WTC11 (cell line): ENCODE results near the gene SH3BGR.

Experiments
- ATF3 ChIP-seq: sonication (generic); formaldehyde crosslinking; conservative IDR thresholded peaks from 2 replicates; pipeline ENCODE4 v1.8.1; 2022; ENCODE audit warnings: mild to moderate bottlenecking, missing genetic modification reagents
- CTCF ChIP-seq: fragments of 200-600 bp; IDR thresholded peaks from 2 replicates; pipeline ENCODE4 v1.8.0; 2022; ENCODE audit warnings: antibody characterized with exemption
- E2F1 ChIP-seq: sonication (generic); formaldehyde crosslinking; IDR thresholded peaks from 2 replicates; pipeline ENCODE4 v1.8.0; 2022; ENCODE audit warnings: mild to moderate bottlenecking, missing genetic modification reagents
- PREB ChIP-seq: sonication (generic); formaldehyde crosslinking; IDR thresholded peaks from 2 replicates; pipeline ENCODE4 v1.8.1; 2022; ENCODE audit warnings: mild to moderate bottlenecking, missing genetic modification reagents, moderate library complexity, borderline replicate concordance
- ZNF121 ChIP-seq: sonication (generic); formaldehyde crosslinking; IDR thresholded peaks from 2 replicates; pipeline ENCODE4 v1.8.0; 2023; ENCODE audit warnings: missing genetic modification reagents

GRCh38 chr21:39555911-39556590 is 104.3 kb downstream of the SH3BGR start:
- TF ChIP-seq E2F1 (CRISPR knock-in tag) (no peak), CTCF (no peak), ZNF121 (CRISPR knock-in tag) (no peak), ATF3 (CRISPR knock-in tag) (no peak), PREB (CRISPR knock-in tag) (no peak)
